Fibroblast of skin of abdomen (primary cell): ENCODE results near the gene DISP1.
"Not testable (repeated sequence)": the region's sequence is repeated elsewhere in the genome, so short reads cannot be mapped to it uniquely, and the experiment has no call there.

Experiments used
- DNase-seq: peaks from one replicate; pipeline ENCODE4 v3.0.0-alpha.2; 2013

DISP1 gene

GRCh38 chr1:222794656-222795474 lies 20.0 kb upstream of the DISP1 start:
- no peak for DNase-seq

DNA sequence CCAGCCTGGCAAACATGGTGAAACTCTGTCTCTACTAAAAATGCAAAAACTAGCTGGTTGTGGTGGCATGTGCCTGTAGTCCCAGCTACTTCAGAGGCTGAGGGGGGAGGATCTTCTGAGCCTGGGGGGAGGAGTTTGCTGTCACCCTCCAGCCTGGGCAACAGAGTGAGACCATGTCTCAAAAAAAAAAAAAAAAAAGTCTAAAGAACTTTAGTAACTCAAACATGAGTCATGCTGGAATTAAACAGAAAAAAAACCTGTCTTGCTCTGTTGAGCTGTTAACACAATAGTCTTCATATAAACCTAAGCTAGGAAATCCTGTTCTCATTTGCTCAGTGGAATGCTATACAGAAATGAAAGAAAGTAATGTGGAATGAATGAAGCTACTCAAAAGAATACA lies 16.7 kb upstream of the DISP1 start:
- peak; percentile 57 for DNase-seq

DNA sequence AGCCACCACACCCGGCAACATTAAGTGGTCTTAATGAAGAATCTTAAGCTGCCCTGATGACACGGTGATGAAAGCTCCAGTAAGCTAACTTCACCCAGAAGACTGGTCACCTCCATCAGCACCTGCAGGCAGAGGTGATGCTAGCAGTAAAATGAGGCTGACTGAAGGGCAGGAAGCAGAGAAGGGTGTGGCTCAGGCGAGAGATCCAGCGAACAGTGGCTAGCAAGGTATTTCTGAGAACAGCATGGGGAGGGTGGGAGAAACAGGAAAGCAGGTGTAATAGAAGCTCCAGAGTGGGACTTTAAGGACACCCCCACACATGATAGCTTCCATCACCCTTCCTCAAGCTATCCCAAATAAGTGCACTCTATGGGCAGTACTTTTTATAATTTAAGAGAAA lies 15.9 kb upstream of the DISP1 start:
- DNase-seq: no peak

GRCh38 chr1:222801067-222801466 lies 13.8 kb upstream of the DISP1 start:
- no peak for DNase-seq

- no peak for DNase-seq
These were observed 3.2 kb upstream of the DISP1 start for GRCh38 chr1:222811671-222812070.

GRCh38 chr1:222813866-222814535 lies 838 bp upstream of the DISP1 start:
- peak; percentile 32 for DNase-seq

DNA sequence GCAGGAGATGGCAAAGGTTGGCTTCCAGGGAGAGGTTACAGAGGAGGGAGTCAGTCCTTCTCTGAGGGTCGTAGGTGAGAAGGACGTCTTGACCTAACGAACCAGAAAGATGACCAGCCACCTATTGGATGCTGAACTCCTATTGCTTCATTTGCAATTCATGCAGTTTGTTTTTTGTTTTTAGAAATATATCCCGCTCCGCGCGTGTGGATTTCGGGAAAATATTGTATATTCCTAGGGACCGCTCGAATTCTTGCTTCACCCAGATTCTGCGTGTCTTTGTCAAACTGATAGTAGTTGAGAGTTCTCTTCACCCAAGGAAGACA lies 564 bp downstream of the DISP1 start:
- no peak for DNase-seq

- DNase-seq: peak; percentile 83
These were observed 2.7 kb downstream of the DISP1 start for GRCh38 chr1:222817529-222817928.

DNA sequence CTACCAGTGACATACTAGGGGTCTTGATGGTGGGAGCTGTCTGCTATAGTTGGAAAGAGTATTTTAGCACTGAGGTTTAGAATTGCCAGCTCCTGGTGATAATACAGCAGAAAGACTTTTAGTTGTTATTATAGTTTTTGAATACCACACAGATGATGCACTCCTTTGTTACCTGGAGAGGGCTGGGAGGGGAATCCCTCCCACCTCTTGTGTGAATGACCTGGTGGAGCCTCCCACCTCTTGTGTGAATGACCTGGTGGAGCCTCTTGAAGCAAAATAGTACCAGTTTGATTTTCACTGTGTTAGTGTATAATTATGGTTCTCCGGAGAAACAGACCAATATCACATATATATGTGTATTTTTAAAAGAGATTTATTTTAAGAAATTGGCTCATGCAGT lies 3.3 kb downstream of the DISP1 start:
- no peak for DNase-seq

DNA sequence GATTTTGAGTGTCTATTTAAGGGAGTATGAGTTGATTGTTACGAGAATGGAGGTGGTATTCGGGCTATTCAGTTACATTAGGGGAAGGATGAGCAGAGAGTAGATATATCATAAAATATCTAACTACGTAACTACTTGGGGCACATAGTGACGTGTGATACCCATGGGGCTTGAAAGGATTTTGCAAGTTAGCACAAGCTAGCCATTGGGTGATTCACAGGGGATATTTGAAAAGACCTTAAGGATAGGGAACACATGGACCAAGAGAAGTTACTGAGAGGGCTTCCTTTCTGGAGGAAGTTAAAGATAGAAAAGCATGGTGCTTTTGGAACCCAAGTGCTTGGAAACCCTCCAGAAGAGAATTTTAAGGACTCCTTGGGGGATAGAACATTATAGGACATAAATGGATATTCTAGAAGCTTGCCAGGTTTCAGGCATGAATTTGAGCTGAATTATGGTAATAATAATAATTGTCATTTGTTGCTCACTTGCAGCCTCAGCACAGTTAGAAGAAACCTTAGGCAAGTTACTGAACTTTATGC lies 5.4 kb downstream of the DISP1 start:
- no peak for DNase-seq

DNA sequence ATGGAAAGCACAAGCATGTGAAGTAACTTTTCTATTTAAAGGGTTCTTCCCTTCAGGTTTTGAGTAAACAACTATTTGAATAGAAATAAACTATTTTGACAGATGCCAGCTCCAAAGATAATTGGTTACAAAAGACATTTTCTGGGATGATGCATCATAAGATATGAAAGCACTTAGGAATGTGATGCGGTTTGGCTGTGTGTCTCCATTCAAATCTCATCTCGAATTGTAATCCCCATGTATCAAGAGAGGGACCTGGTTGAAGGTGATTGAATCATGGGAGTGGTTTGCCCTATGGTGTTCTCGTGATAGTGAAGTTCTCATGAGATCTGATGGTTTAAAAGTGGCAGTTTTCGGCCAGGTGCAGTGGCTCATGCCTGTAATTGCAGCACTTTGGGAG lies 6.4 kb downstream of the DISP1 start:
- DNase-seq: no peak

- no peak for DNase-seq
These were observed 8.9 kb downstream of the DISP1 start for GRCh38 chr1:222823695-222824094.

GRCh38 chr1:222824641-222825040 lies 9.8 kb downstream of the DISP1 start:
- peak; percentile 24 for DNase-seq

DNA sequence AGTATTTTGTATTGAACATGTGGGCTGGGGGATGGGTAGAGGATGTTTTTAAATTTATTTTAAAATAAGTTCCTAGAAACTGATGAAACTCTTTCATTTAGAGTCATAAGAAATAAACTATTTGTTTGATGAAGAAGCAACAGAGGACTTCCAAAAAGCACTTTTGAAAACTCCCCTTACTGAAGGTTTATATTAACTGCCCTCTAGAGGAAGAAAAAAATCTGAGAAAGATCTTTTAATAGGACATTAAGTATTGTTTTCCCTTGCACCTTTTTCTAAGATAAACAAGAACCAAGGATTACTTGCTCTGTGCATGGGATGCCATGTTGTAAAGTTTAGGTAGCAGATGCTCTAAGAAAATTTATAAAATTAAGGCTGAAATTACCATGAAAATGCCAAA lies 14.1 kb downstream of the DISP1 start:
- no peak for DNase-seq

GRCh38 chr1:222829868-222830267 lies 15.0 kb downstream of the DISP1 start:
- peak; percentile 30 for DNase-seq

DNA sequence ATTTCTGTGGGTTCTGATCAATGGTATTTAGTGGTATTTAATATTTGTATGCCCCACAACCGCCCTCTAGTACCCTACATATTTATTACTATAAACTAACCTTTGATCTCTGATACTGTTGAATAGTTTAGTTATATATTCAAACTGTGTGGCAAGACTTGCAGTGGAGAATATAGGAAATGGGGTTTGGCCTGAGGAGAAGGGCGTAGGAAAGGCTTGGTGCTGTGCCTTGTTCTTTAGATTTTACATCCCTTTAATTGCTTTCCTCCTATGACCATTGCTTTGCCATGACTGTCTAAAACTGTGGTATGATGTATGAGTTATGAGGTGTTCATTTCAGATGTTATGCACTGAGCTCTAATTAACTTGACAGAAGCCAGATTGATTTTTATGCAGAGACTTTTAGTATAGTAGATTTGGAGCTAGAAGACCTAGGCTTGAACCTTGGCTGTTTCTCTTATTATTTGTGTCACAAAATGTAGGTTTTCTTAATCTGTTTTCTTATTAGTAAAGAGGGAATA lies 18.6 kb downstream of the DISP1 start:
- no peak for DNase-seq

DNA sequence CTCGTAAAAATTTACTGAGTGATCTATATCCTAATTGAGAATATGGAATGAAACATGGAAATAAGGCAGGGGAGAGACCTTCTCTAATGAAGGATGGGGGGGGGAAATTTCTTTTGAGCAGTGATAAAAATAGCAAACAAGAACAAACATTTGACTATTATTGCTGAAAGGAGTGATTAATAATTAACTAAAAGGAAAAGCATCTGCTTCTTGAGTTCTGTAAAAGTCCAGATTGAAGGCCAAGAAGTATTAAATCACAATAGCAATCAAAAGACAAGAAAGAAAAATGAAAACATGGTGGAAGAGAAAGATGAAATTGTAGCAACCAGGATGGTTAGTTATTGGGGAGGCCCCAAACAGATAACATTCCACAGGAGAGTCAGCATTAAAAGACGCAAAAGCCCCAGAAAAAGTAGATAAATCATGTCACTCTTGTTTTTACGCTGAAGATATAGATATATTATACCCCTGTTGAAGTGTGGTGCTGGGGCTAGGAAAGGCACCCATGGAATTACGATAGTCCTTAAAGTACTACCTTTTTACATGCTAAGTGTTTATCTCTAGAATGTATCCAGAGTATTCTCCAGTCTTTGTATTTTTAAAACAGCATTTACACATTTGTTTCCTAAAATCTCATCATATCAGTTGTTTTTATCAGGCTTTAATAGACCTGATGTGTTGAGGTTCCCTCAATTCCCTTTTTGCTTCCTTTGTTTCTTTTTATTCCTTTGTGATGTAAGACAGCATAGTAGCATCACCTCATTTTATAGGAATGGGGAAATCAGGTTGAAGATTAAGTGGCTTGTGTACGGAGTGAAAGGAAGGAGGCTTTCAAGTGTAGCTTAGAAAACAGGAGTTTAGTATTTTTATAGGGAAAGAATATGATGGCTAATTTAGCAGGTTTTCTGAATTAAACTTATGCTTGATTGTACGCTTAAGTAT lies 28.9 kb downstream of the DISP1 start:
- peak; percentile 22 for DNase-seq

DNA sequence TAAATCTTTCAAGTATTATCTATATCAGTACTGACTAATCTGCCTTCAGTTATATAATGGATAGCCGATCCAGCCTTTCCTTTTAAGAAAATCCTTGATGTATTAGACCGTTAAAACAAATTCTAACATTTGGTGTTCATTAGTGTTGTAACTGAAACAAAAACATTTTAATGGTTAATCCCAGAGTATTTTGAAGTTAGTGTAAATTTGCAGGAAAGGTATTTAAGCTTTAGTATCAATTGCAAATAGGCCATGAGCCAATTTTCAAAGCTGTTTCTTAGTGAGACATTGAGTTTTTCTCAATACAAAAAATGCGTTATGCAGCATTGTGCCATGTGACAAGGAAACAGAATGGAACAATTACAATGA lies 29.6 kb downstream of the DISP1 start:
- peak; percentile 36 for DNase-seq

- no peak for DNase-seq
These were observed 30.9 kb downstream of the DISP1 start for GRCh38 chr1:222845763-222846162.

DNA sequence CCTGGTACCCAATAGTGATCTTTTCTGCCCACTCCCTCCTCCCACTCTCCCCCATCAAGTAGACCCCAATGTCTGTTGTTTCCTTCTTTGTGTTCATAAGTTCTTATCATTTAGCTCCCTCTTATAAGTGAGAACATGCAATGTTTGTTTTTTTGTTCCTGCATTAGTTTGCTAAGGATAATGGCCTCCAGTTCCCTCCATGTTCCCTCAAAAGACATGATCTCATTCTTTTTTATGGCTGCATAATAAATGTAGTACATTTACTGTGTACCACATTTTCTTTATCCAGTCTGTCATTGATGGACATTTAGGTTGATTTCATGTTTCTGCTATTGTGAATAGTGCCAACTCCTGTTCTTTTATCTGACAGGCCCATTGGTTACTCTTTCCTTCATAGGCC lies 35.7 kb downstream of the DISP1 start:
- not testable (repeated sequence) for DNase-seq

- DNase-seq: peak; percentile 18
These were observed 37.5 kb downstream of the DISP1 start for GRCh38 chr1:222852326-222852725.

GRCh38 chr1:222861062-222861461 lies 46.2 kb downstream of the DISP1 start:
- DNase-seq: no peak
